GM19193 (cell line): ENCODE data around the gene RTP5.
A peak's percentile ranks its signal among the peaks of the same experiment; 100 is the strongest.

Experiments used
- POLR2A ChIP-seq: IDR thresholded peaks from 4 replicates; pipeline ENCODE4 v1.6.1; 2011; ENCODE audit not compliant: insufficient read depth, insufficient read length; ENCODE audit errors: extremely low read depth

The RTP5 gene

DNA sequence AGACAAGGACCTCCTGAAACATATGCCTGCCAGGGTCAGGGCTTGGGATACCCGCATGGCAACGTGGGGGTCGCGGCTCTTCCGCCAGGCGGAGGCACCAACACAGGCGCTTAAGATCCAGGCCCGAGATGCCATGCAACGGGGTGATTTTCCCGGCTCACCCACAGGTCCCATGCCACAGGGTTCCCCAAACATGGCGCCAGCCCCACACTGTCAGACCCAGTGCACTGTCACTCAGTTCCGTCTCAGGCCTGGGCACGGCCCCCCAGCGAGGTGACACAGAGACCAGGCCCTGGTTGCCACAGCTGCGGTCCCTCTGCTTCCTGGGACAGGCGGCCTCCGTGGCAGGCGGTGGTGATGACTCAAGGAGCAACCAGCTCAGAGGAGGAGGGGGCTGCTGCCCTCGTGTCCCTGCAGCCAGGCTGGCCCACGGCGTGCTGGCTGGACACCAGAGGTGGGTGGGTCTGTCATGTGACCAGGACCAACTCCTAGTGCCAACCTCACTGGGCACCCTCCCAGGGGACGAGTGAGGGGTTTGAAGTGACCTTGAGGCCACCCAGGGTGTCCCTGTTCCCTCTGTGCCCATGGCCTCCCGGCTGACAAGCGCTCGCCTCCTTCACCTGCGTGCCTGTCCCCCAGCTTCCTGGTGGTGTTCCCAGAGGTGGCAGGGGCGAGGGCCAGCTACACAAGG is 15.7 kb upstream of the RTP5 start:
- peak; percentile 4 for TF ChIP-seq POLR2A

DNA sequence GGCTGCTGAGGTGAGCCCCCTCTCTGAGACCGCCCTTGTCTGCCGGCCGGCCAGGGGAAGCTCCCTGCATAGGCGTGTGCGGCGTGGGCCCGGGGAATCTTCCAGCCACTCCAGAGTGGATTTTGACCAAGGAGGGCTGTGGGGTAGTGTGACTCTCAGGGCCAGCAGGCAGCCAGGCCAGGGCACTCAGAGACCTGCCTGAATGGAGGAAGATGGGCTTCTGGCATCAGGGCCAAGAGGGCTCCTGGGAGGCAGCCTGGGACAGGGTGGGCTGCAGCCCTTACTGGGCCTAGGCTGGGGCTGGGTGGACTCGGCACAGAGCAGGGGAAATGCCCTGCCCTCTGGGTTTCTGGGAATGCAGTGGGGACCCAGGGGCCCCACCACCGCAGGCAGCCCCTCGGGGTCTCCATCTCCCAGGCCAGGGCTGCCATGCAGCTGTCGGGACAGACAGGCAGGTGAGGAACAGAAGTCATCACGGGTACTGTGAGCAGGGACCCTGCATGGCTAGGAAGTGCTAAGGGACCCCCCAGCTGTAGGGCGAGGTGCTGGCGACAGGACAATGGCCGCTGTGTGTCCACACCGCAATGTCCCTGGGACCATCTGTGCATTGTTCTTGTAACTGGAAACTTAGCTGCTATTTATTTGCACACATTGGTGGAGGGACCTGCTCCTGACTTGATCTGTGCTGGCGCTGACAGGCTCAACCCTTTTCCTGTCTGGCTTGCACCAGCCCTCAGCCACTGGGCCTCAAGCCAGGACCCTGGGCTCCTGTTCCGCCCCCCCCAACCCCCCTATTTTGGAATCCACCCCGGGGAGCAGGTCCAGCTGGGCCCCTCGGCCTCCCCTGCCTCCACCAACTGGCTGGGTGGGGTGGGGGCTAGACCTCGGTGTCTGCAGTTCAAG is 14.9 kb upstream of the RTP5 start:
- no peak for TF ChIP-seq POLR2A

DNA sequence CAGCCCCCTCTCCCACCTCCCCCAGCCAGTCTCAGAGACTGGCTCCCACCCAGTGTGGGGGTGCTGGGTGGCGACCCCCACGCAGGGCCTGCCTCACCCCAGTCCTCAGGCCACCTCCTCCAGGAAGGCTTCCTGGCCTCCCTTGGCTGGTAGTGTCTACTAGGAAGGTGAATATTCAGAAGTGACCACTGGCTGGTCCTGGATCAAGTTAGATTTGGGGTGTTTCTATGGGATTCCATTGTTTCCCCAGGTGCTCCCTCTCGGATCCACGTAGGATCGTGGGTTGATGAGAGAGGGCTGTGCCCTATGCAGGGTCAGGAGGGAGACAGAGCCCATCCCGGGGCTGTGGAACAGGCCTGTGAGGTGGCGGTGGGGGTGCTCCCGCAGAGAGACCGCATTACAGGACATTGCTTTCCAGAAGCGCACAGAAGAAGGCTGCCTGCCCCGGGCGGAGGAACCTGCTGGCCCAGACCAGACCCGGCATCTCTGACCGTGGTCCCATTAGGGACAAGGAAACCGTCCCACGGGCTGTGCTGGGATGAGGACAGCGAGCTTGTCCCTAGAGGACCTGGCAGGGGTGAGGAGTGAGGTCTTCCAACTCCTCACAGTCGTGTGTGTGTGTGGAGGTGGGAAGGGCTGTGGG is 14.2 kb upstream of the RTP5 start:
- TF ChIP-seq POLR2A: no peak

DNA sequence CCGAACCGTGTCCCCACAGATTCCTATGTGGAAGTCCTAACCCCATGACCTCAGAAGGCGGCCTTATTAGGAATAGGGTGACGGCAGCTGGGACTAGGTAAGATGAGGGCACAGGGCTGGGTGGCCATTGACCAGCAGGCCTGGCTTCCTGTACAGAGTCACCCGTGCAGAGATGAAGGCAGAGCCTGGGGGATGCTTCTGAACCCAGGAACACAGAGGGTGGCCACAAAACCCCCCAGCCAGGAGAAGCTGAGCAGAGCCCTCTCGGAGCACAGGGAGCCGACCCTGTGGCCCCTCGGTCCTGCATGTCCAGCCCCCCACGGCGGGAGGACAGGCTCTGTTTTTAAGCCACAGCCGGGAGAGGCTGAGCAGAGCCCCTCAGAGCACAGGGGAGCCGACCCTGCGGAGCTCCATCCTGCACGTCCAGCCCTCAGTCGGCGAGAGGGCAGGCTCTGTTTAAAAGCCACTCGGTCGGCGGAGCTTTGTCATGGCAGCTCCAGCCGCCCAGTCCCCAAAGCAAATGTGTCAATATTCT is 13.6 kb upstream of the RTP5 start:
- TF ChIP-seq POLR2A: no peak

DNA sequence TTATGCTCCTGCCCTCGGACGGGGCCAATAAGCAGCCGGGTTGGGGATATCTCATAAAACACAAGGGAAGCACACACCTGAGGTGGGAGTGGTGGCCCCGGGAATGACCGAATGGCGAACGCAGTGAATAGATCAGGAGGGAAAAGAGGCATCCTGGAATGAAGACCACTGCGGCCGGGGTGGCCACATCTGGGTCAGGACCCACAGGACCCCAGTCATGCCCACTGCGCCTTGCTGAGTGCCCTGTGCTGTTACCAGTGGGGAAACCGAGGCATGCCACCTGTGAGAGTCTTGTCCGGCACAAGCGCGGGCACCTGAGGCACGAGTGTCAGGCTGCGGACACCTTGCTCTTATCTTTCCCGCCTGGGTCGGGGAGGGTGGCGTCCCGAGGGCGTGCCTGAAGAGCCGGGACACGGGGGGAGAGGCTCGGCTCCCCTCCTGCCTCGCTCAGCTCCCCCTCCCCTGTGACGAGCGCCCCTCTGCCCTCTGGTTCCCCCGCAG is 12.4 kb upstream of the RTP5 start:
- no peak for TF ChIP-seq POLR2A

DNA sequence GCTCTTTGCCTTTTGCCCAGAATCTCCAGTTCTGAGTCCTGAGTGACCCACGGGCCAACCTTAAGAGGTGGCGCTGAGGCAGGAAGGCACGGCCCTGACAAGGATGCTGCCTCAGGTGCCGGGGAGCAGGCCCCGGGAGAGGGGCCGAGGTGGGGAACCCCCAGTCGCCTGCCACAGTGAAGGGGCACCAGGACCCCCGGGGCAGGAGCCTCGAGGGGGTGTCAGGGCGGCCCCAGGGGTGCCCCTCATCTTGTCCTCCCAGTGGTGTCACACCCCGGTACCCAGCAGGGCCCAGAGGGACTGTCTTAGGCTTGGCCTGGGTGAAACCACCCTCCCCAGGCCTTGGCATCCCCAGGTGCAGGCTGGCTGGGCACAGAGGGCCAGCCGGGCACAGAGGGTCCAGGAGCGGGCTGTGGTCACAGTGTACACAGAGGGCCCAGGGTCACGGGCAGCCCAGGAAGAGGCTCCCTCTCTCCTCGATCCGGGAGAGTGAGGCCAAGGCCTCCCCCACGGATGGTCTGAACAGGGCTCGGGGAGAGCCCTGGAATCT is 11.9 kb upstream of the RTP5 start:
- TF ChIP-seq POLR2A: no peak

DNA sequence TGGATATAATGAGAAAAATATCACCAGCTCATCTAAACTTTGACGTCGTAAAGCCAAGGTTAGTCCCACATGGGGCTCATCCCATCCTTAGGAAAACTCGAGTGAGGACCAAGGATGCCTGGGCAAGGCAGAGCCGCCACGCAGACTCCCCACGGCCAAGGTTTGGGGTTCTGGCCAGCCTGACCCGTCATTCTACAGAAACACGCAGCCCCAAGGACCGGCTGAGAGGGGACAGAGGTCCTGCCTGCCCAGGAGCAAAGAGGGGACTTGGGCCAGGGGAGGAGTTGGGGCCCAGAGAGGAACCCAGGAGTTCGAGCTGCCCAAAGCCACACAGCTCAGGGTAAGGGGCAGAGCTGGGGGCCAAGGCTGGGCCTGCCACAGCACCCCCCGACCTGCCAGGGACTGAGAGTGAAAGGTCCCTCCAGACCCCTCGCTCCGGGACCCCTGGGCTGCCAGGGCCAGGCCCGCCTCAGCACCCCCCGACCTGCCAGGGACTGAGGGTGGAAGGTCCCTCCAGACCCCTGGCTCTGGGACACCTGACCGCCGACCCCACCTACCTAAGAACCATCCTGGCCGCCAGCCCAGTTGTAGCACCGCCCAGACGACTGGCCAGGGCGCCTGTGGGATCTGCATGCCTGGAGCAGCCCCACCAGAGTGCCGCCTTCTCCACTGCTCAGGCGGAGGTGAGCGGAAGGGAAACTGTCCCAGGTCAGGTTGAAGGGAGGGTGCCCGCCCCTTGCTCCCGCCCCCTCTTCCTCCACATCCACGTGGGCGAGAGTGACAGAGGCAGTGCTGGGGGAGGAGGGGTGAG is 11.1 kb upstream of the RTP5 start, which contains the start of gene PDCD1:
PDCD1 (minus strand) TSS at position 689 of the 811 bp plus-strand sequence; CDS start at position 633, 56 bp downstream.
- peak; percentile 93 for TF ChIP-seq POLR2A

DNA sequence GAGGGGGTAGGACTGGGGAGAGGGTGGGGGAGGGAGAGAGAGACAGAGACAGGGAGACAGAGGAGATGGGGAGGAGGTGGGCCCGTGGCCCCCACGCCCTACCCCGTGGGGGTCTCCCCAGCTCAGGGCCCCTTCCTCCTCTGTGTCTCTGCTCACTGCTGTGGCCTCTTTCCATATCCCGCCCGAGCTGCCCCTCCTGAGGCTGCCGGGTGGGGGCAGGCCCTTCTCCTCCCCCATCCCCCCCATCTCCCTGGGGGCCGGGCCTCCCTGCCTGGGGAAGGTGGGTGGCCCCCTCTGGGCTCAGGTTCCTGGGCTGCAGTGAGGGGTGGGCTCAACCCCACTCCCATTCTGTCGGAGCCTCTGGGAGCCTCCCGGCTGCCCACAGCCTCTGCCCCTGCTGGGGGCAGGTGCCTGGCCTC is 10.5 kb upstream of the RTP5 start:
- no peak for TF ChIP-seq POLR2A

DNA sequence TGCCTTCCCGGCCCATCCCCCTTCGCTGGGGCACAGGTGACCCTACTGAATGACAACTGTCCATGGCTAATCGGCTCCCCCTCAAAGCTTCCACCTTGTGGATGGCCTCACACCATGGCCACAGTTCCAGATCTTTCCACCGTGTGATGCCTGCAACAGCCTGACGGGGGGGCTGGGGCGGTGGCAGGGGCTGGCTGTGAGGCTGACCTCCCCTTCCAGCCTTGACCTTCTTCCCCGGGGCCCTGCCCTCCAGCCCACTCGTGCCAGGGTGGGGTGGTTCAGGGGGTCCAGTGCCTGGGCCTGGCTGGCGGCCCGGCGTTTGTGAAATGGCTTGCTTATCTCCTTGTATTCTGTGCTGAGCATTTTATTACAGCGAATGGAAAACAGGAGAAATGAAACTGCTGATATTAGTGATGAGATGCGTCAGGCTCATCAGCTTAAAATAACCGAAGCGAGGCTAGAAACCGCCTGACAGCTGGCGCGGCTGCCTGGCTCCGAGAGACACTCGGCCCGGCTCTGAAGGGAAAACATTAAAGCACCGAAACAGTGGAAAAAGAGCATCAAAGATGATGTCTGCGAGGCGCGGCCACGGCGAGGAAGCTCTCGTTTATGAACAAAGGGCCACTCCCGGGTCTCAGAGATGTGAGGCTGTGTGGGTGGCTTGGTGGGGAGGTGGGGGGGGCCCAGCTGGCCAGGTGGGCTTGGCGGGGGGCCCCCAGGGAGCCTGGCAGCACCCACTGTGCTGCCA is 9.9 kb upstream of the RTP5 start:
- TF ChIP-seq POLR2A: peak; percentile 10

DNA sequence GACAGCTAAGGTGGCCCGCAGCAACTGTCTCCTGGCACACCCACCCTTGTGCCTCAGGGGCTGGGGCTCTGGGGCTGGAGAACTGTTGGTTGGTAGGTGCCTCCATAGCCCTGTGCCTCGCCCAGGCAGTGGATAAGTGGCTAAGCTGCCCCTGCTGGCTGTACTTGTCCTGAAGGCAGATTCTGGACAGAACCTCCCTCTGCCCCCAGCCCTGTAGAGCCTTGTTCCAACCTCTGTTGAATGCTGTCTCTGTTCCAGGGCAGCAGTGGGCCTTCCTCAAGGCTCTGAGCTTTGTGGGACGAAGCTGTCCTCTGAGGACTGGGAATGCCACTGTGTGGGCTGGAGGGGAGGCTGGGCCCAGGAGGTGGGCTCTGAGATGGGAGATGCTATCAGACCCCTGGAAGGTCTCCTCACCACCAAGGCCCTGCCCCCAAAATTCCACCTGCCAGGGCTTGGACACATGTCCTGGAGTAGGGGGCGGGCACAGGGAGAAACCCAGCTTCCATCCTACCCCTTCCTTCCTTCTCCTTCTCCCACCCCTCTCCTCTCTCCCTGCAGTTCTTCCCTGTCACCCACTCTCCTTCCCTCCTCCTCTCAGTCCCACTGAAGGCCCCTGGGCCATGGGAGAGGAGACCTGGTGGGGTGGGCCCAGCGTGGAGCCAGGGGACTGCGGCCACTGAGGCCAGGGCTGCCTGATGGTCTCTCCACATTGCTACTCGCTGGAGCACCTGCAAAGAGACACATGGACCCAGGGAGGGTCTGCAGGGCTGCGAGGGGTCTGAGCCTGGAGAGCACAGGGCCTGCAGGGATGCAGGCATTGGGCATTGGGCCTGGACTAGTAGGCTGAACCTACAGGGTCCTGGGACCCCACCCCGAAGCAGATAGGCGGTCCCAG is 9.1 kb upstream of the RTP5 start:
- no peak for TF ChIP-seq POLR2A

DNA sequence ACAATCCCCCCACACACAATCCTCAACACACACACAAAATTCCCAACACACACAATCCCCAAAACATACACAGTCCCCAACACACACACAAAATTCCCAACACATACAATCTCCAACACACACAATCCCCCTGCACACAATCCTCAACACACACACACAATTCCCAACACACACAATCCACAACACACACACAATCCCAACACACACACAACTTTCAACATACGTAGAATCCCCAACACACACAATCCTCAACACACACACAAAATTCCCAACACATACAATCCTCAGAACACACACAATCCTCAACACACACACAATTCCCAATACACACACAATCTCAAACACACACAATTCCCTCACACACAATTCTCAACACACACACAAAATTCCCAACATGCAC is 8.3 kb upstream of the RTP5 start:
- no peak for TF ChIP-seq POLR2A

DNA sequence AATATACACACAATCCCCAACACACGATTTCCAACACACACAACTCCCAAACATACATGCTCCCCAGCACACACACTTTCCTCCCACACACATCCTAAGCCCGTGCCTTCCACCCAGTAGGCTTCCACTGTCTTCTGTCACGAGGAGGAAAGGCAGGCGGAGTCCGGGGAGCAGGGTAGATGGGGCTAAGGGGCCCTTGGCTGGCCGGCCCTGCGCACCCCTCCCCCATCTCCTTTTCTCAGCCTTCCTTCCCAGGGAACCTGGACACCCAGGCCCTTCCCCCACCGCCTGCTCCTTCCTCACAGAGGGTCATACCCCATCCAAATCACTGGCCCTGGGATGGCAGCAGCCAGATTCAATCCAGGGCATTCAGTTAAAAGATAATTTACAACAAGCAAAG is 7.4 kb upstream of the RTP5 start:
- TF ChIP-seq POLR2A: no peak
